HepG2 (cell line): ENCODE measurements around the gene CDC37L1. TPM values are rescaled to one million over a fixed set of nuclear protein-coding genes. Genes with fewer than 3 reads are reported as not detected.

Experiments
- BRF2 ChIP-seq: sonication (generic); formaldehyde crosslinking; IDR thresholded peaks from 2 replicates; pipeline ENCODE4 v1.8.1; 2022; ENCODE audit warnings: mild to moderate bottlenecking, missing genetic modification reagents
- EED ChIP-seq: sonication (generic); formaldehyde crosslinking; IDR thresholded peaks from 2 replicates; pipeline ENCODE4 v1.5.0; 2020; ENCODE audit warnings: mild to moderate bottlenecking, missing genetic modification reagents
- MBNL3 ChIP-seq: fragments of 250-450 bp; sonication (Bioruptor Pico); conservative IDR thresholded peaks from 2 replicates; pipeline ENCODE4 v1.8.0; 2022; ENCODE audit warnings: mild to moderate bottlenecking, inconsistent platforms
- MED1 ChIP-seq: sonication (generic); formaldehyde crosslinking; IDR thresholded peaks from 2 replicates; pipeline ENCODE4 v1.4.0; 2020; ENCODE audit warnings: missing genetic modification reagents
- MEF2D ChIP-seq: sonication (generic); formaldehyde crosslinking; IDR thresholded peaks from 2 replicates; pipeline ENCODE4 v1.5.1; 2020; ENCODE audit warnings: mild to moderate bottlenecking, missing genetic modification reagents
- MIXL1 ChIP-seq: IDR thresholded peaks from 2 replicates; pipeline ENCODE4 v1.6.1; 2016
- NFATC3 ChIP-seq: sonication (generic); formaldehyde crosslinking; IDR thresholded peaks from 2 replicates; pipeline ENCODE4 v1.5.1; 2020; ENCODE audit warnings: mild to moderate bottlenecking, missing genetic modification reagents
- NPAS2 ChIP-seq: sonication (generic); formaldehyde crosslinking; IDR thresholded peaks from 2 replicates; pipeline ENCODE4 v1.8.0; 2022; ENCODE audit warnings: mild to moderate bottlenecking, missing genetic modification reagents, borderline replicate concordance
- SP140L ChIP-seq: sonication (generic); formaldehyde crosslinking; IDR thresholded peaks from 2 replicates; pipeline ENCODE4 v1.4.0; 2020; ENCODE audit warnings: missing genetic modification reagents, borderline replicate concordance
- ZBTB46 ChIP-seq: sonication (generic); formaldehyde crosslinking; IDR thresholded peaks from 2 replicates; pipeline ENCODE4 v1.4.0; 2020; ENCODE audit warnings: mild to moderate bottlenecking, missing genetic modification reagents, borderline replicate concordance
- ZBTB7B ChIP-seq: sonication (generic); formaldehyde crosslinking; IDR thresholded peaks from 2 replicates; pipeline ENCODE4 v1.4.0; 2020; ENCODE audit warnings: missing genetic modification reagents
- ZNF326 ChIP-seq: sonication (generic); formaldehyde crosslinking; IDR thresholded peaks from 2 replicates; pipeline ENCODE4 v1.4.0; 2020; ENCODE audit warnings: missing genetic modification reagents, borderline replicate concordance
- ZNF367 ChIP-seq: sonication (generic); formaldehyde crosslinking; IDR thresholded peaks from 2 replicates; pipeline ENCODE4 v1.4.0; 2020; ENCODE audit warnings: missing genetic modification reagents, borderline replicate concordance
- ZNF552 ChIP-seq: sonication (generic); formaldehyde crosslinking; IDR thresholded peaks from 2 replicates; pipeline ENCODE4 v1.9.0; 2022; ENCODE audit warnings: missing genetic modification reagents, mild to moderate bottlenecking, borderline replicate concordance
- ZNF674 ChIP-seq: sonication (generic); formaldehyde crosslinking; IDR thresholded peaks from 2 replicates; pipeline ENCODE4 v1.5.0; 2020; ENCODE audit warnings: low read depth, mild to moderate bottlenecking, missing genetic modification reagents
- polyA plus RNA-seq, 8 experiments: library from polyadenylated mRNA; depleted of rRNA in 3 of 8; stranded (reverse) in 7 of 8; unstranded in 1 of 8; fragments of >200 nt; fragmentation: Illumina TruSeq in 4 of 8; extraction: Trizol in 4 of 8; gene quantifications; 2 replicates each; pipeline versions ENCODE4 v1.2.1 to v1.2.3, GENCODE V29; 2011 to 2016; ENCODE audit warnings: low read depth in 4 of 8, missing spikeins in 1 of 8, mixed read lengths in 1 of 8; ENCODE audit not compliant: insufficient read depth in 1 of 8
- total RNA-seq, 5 experiments: library from RNA; depleted of rRNA; stranded (reverse); fragments of >200 nt; fragmentation: Illumina TruSeq; extraction: Trizol; gene quantifications; 2 replicates each; pipeline ENCODE4 v1.2.3, GENCODE V29; 2016; ENCODE audit warnings: low read depth in 1 of 5
- TF ChIP-seq, protein P1 (sequence below), 2 experiments: sonication (generic) in 1 of 2; formaldehyde crosslinking in 1 of 2; IDR thresholded peaks; 2 replicates each; pipeline versions ENCODE4 v1.4.0 to v1.6.1; 2018 to 2020; ENCODE audit warnings: missing genetic modification reagents in 2 of 2, borderline replicate concordance in 1 of 2, low read depth in 1 of 2, mild to moderate bottlenecking in 1 of 2, missing biosample characterization in 1 of 2
- TF ChIP-seq, protein P2 (sequence below): sonication (generic); formaldehyde crosslinking; IDR thresholded peaks from 2 replicates; pipeline ENCODE4 v1.4.0; 2020; ENCODE audit warnings: missing genetic modification reagents
- TF ChIP-seq, protein P3 (sequence below): sonication (generic); formaldehyde crosslinking; IDR thresholded peaks from 2 replicates; pipeline ENCODE4 v1.5.0; 2020; ENCODE audit warnings: missing genetic modification reagents
- TF ChIP-seq, protein P4 (sequence below): sonication (generic); formaldehyde crosslinking; IDR thresholded peaks from 2 replicates; pipeline ENCODE4 v1.5.1; 2020; ENCODE audit warnings: missing genetic modification reagents, mild to moderate bottlenecking, borderline replicate concordance

CDC37L1 gene
- total and polyA plus RNA-seq, 2 of the 13 experiments (the other 11 are each of a cell fraction or from before 2014, with no cell fraction given): 5.5 to 17.0 TPM

- TF ChIP-seq ZBTB46 (no peak), MED1 (CRISPR knock-in tag) (peak; percentile 90), NFATC3 (CRISPR knock-in tag) (no peak), ZBTB7B (CRISPR knock-in tag) (peak; percentile 94), EED (CRISPR knock-in tag) (peak; percentile 82), ZNF326 (CRISPR knock-in tag) (no peak), SP140L (CRISPR knock-in tag) (0 out of 2 replicates have a peak, but pooled peaks have one; percentile 15), MBNL3 (no peak), BRF2 (peak; percentile 81), ZNF367 (CRISPR knock-in tag) (no peak), NPAS2 (no peak), ZNF674 (CRISPR knock-in tag) (no peak), ZNF552 (CRISPR knock-in tag) (peak; percentile 95), MIXL1 (CRISPR knock-in tag) (peak; percentile 73), MEF2D (peak; percentile 83)
- TF ChIP-seq, protein P1, sequence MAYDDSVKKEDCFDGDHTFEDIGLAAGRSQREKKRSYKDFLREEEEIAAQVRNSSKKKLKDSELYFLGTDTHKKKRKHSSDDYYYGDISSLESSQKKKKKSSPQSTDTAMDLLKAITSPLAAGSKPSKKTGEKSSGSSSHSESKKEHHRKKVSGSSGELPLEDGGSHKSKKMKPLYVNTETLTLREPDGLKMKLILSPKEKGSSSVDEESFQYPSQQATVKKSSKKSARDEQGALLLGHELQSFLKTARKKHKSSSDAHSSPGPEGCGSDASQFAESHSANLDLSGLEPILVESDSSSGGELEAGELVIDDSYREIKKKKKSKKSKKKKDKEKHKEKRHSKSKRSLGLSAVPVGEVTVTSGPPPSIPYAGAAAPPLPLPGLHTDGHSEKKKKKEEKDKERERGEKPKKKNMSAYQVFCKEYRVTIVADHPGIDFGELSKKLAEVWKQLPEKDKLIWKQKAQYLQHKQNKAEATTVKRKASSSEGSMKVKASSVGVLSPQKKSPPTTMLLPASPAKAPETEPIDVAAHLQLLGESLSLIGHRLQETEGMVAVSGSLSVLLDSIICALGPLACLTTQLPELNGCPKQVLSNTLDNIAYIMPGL (CRISPR knock-in tag; IDR thresholded peaks at IDR 0.05; ENCODE audit: borderline replicate concordance in 1 of 2, low read depth in 1 of 2): peak; percentile 90 to 94
- TF ChIP-seq, protein P2, sequence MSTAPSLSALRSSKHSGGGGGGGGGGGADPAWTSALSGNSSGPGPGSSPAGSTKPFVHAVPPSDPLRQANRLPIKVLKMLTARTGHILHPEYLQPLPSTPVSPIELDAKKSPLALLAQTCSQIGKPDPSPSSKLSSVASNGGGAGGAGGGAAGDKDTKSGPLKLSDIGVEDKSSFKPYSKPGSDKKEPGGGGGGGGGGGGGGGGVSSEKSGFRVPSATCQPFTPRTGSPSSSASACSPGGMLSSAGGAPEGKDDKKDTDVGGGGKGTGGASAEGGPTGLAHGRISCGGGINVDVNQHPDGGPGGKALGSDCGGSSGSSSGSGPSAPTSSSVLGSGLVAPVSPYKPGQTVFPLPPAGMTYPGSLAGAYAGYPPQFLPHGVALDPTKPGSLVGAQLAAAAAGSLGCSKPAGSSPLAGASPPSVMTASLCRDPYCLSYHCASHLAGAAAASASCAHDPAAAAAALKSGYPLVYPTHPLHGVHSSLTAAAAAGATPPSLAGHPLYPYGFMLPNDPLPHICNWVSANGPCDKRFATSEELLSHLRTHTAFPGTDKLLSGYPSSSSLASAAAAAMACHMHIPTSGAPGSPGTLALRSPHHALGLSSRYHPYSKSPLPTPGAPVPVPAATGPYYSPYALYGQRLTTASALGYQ (CRISPR knock-in tag): peak; percentile 22; the same call in 1 of the 2 replicates
- TF ChIP-seq, protein P3, sequence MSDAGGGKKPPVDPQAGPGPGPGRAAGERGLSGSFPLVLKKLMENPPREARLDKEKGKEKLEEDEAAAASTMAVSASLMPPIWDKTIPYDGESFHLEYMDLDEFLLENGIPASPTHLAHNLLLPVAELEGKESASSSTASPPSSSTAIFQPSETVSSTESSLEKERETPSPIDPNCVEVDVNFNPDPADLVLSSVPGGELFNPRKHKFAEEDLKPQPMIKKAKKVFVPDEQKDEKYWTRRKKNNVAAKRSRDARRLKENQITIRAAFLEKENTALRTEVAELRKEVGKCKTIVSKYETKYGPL (CRISPR knock-in tag): peak; percentile 77; the same call in 1 of the 2 replicates
- TF ChIP-seq, protein P4, sequence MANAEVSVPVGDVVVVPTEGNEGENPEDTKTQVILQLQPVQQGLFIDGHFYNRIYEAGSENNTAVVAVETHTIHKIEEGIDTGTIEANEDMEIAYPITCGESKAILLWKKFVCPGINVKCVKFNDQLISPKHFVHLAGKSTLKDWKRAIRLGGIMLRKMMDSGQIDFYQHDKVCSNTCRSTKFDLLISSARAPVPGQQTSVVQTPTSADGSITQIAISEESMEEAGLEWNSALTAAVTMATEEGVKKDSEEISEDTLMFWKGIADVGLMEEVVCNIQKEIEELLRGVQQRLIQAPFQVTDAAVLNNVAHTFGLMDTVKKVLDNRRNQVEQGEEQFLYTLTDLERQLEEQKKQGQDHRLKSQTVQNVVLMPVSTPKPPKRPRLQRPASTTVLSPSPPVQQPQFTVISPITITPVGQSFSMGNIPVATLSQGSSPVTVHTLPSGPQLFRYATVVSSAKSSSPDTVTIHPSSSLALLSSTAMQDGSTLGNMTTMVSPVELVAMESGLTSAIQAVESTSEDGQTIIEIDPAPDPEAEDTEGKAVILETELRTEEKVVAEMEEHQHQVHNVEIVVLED (CRISPR knock-in tag): peak; percentile 93
Measured at GRCh38 chr9:4679268-4680172, at the start of gene CDC37L1 (continued).
